Astrocyte of the spinal cord (primary cell): ENCODE data around the gene NOXRED1.
A peak's percentile ranks its signal among the peaks of the same experiment; 100 is the strongest.

Experiments
- DNase-seq: peaks from one replicate; pipeline ENCODE4 v3.0.0; 2011; ENCODE audit warnings: low read depth, low spot score
- H3K4me3 ChIP-seq: 2 replicates; pipeline ENCODE4 v1.5.1; 2011; ENCODE audit warnings: low read depth, mild to moderate bottlenecking, low read length, moderate library complexity
- in situ Hi-C: cut with HindIII; loops from 2 replicates; pipeline ENCODE4 v1.10.0; 2017; ENCODE audit warnings: low sequenced_read_pairs
- TF ChIP-seq, protein P1 (sequence below): IDR thresholded peaks from 2 replicates; pipeline ENCODE4 v1.5.1; 2012; ENCODE audit warnings: low read depth, mild to moderate bottlenecking, low read length, inconsistent platforms

Gene NOXRED1

DNA sequence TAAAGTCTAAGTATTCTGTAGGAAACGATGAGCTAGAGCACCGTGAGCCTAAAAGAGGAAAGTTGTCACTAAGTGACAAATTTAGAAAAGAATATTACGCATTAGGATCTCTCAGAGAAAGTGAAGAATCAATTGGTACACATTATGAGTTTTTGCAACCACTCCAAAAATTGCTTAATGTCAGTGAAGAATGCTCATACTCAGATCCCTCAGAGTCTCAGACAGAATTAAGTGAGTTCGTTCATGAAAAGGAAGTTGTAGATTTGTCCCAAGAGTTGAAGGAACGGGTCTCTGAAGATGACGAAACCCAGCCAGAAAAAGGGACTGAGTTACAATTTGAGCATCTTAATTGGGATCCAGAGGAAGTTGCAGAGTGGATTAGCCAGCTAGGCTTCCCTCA lies 44.6 kb downstream of the NOXRED1 start:
- no peak for DNase-seq
- in situ Hi-C loops = no loop called here

DNA sequence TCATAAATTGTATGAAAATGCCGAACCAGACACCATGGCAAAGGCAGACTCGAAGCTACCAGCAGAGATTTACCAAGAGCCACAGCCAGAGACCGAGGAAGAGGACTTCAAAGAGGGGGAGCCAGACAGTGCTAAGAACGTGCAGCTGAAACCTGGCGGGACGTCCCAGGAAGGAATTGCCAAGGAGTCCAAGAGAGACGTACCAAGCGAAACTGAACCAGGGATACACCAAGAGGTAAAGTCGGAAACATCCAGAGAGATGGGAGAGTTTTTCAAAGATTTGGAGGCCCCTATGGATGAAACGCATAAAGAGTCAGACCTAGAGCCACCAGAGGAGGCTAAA lies 45.9 kb downstream of the NOXRED1 start:
- no peak for DNase-seq
- in situ Hi-C loops = no loop called here
- TF ChIP-seq, protein P1, sequence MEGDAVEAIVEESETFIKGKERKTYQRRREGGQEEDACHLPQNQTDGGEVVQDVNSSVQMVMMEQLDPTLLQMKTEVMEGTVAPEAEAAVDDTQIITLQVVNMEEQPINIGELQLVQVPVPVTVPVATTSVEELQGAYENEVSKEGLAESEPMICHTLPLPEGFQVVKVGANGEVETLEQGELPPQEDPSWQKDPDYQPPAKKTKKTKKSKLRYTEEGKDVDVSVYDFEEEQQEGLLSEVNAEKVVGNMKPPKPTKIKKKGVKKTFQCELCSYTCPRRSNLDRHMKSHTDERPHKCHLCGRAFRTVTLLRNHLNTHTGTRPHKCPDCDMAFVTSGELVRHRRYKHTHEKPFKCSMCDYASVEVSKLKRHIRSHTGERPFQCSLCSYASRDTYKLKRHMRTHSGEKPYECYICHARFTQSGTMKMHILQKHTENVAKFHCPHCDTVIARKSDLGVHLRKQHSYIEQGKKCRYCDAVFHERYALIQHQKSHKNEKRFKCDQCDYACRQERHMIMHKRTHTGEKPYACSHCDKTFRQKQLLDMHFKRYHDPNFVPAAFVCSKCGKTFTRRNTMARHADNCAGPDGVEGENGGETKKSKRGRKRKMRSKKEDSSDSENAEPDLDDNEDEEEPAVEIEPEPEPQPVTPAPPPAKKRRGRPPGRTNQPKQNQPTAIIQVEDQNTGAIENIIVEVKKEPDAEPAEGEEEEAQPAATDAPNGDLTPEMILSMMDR = no peak

More for the DNA sequence above, 44.6 kb downstream of the NOXRED1 start:
- TF ChIP-seq, protein P1 = no peak
- no peak overlapping the region for H3K4me3 ChIP-seq

DNA sequence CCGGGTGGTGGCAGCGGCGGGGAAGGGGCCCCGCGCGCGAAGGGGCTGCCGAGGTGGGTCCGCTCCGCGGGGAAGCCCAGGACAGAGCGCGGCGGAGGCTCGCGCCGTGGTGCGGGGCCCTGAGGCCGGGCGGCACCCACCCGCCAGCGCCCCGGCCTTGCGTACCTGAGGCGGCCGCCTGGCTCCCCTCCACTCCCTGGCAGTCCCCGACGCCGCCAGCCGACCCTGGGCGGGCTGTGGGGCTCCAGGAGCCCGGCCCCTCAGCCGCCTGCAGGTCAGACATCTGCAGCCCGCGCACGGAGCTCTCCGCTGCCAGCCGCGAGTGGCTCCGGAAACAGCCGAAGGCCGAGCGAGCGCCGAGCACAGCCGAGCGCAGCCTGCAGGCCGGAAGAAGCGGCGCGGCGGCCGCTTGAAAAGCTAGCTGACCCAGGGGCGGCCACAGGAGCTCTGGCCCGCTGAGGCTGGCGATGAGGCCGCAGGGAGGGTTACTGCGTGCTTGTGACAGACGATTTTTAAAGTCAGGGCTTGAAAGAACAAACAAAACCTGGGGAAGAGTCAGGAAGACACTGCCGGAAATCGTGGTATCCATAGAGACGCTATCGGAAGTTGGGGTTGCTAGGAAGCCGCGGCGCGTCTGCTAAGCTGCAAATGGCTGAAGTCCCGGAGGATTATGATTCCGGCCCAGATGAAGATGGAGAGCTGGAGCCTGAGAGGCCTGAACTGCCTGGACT lies 46.4 kb downstream of the NOXRED1 start, which contains the start of the genes SAMD15 and TMED8:
Gene SAMD15 (plus strand): TSS at position 609 of the 731 bp plus-strand sequence. CDS start 40 bp downstream, at position 649.
Gene TMED8 (minus strand): TSS at position 324 of the 731 bp plus-strand sequence. CDS start 41 bp downstream, at position 283.
- in situ Hi-C loops = no loop called here
- peak; percentile 87 for DNase-seq
- TF ChIP-seq, protein P1 = peak; percentile 21
- peak within 1 kb of the TSS; percentile 87 for H3K4me3 ChIP-seq

More for the DNA sequence above, 45.9 kb downstream of the NOXRED1 start:
- peak overlapping the region; percentile 87 for H3K4me3 ChIP-seq

DNA sequence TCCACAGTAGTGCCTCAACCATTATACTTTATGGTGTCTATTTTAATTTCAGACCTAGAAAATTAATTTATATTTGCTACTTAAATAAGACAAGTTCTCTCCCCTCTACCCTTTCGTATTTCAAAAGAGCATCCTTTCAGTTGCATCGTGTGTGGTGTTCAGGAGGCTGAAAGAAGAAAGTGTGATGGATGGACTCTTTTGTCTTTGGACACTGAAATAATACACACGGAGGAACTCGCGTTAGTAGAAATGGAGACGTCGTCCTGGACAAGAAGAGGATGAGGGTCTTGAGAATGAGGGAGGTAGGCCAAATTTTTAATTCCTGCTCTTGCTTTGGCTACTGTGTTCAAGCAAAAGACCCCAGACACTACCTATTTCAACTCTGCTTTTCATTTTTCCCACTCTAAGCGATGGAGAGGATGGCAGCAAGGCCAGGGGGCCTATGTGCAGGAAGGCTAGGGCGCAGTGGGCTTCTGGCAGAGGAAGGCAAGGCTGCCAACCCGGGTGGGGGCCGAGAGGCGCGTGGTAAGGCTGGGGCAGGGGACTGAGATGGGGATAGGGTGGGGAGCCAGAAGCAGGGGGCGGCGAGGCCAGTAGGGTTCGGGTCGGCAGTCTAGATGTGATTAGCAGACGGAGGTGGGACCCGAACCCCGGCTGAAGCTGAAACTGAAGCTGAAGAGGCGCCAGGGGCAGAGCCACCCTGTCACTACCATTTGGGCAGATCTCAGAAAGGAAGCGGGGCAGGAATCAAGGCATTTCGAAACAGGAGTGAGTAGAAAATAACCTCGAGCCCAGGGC lies 47.2 kb downstream of the NOXRED1 start:
- DNase-seq = peak; percentile 24
- TF ChIP-seq, protein P1 = no peak
- H3K4me3 ChIP-seq = peak overlapping the region; percentile 87
- in situ Hi-C loops = no loop called here

DNA sequence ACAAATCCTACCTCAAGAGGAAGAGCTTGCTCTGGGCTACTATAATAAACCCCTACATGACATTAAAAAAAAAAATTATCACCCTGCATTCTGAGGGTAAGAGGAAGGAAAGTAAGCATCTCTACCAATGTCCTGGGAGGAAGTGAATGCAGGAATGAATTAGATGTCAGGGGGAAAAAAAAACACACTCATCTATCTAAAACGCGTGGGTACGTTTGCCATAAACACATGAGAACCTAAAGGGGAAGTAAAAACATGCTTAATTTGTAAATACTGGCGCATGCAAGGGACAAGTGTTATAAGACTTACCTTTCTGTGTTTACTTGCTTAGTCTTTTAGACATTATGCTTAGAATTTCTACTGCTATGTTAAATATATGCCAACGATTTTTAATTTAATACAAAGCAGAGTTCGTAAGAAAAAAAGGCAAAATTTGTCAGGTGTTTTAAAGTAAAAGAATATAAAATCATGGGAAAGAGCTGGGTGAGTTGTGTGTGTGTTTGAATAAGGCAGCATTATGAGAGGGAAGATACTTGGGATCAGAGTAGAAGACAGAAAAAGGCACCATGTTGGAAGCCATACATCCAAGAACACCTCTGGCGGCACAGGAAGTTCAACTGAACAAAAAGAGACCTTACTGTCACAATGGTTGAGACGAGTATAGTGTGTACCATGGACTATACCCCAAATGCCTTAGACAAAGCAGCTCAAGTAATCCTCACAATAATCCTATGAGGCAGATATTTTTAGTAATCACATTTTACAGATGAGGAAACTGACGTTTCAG lies 48.0 kb downstream of the NOXRED1 start:
- in situ Hi-C loops = no loop called here

More for the DNA sequence above, 48.0 kb downstream of the NOXRED1 start:
- DNase-seq = no peak
- no peak overlapping the region for H3K4me3 ChIP-seq
- TF ChIP-seq, protein P1 = no peak
